GM12873 (cell line): ENCODE data around the gene RPGRIP1L.

Experiments used
- TF ChIP-seq, protein P1 (sequence below): IDR thresholded peaks from 2 replicates; pipeline ENCODE4 v1.5.1; 2012; ENCODE audit warnings: low read depth, mild to moderate bottlenecking, moderate library complexity, low read length, control low read depth; ENCODE audit not compliant: insufficient read depth; ENCODE audit errors: missing control alignments

The RPGRIP1L gene

DNA sequence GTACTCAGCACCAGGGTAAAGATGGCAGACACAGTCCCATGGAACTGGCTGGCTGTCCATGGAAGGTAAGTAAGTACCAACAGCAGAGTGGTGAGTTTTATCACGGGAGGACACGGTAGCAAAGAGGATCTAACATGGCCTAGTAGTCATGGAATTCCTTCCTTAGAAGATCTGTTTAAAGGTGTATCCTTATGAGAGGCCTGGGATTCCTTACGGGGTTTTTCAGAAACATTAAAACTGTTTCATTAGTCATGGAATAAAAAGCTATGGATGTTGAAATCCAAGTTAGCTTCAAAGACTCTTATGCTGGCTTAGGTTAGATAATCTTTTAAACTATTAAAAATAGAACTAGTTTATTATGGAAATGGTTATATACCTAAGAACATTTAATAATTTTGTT is 7.7 kb upstream of the RPGRIP1L start:
- TF ChIP-seq, protein P1, sequence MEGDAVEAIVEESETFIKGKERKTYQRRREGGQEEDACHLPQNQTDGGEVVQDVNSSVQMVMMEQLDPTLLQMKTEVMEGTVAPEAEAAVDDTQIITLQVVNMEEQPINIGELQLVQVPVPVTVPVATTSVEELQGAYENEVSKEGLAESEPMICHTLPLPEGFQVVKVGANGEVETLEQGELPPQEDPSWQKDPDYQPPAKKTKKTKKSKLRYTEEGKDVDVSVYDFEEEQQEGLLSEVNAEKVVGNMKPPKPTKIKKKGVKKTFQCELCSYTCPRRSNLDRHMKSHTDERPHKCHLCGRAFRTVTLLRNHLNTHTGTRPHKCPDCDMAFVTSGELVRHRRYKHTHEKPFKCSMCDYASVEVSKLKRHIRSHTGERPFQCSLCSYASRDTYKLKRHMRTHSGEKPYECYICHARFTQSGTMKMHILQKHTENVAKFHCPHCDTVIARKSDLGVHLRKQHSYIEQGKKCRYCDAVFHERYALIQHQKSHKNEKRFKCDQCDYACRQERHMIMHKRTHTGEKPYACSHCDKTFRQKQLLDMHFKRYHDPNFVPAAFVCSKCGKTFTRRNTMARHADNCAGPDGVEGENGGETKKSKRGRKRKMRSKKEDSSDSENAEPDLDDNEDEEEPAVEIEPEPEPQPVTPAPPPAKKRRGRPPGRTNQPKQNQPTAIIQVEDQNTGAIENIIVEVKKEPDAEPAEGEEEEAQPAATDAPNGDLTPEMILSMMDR = no peak

DNA sequence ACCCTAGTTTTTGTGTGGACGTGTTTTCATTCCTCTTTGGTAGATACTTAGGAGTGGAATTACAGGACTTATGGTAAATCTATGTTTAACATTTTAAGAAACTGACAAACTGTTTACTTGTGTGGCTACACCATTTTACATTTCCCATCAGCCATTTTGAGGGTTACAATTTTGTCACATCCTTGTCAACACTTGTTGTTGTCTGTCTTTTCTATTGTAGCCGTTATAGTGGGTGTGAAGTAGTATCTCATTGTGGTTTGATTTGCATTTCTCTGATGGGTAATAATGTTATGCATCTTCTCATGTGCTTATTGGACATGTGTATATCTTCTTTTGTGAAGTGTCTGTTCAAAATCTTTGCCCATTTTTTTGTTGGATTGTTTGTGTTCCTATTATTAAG is 4.8 kb upstream of the RPGRIP1L start:
- TF ChIP-seq, protein P1 = no peak

DNA sequence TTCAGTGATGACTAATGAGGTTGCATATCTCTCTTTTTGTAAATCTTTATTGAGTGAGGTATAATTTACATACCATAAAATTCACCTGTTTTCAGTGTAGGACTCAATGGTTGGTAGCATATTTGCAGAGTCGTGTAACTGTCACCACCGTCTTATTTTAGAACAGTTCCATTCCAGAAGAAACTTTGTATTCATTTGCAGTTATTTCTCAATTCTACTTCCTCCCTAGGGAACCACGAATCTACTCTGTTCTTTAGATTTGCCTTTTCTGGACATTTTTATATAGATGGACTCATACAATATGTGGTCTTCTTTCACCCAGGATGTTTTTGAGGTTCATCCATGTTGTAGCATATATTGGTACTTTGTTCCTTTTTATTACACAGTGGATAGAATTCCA is 4.0 kb upstream of the RPGRIP1L start:
- TF ChIP-seq, protein P1 = no peak

DNA sequence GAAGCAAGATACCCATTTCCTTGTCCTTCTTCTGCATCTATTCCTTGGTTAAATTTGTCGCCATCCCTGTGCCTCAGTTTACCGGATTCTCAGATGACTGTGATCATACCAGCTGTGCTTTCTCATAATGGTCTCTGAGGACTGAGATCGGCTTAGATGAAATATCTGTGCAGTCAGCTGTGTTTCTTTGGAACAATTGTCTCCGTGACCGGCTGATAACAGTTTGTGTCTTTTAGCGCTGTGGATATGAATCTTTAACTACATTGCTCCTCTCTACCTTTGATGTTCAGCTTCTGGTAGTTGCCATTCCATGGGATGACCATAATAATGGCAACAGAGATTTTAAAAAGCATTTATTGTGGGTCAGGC is 770 bp upstream of the RPGRIP1L start:
- TF ChIP-seq, protein P1 = no peak

- TF ChIP-seq, protein P1 = no peak
These were observed 8.6 kb downstream of the RPGRIP1L start for GRCh38 chr16:53695070-53695469.

GRCh38 chr16:53693320-53693719 is 10.3 kb downstream of the RPGRIP1L start:
- TF ChIP-seq, protein P1 = no peak

DNA sequence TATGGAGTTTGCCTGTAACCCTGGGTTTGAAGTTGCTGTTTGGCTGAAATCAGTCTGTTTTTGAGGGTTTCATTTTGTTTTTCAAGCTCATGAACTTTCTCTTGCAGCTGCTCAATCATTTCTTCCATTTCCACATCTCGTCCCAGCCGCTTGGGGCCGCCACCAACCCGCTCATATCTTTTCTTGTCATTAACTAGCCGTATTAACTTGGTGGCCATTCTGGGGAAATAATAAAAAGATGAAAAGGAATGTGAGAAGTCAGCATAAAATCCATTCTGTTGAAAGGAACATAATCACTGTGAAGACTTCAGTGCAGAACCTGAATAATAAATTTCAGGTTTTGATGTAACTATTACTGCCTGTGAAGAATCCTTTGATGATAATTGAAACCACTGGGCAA is 11.5 kb downstream of the RPGRIP1L start:
- TF ChIP-seq, protein P1 = no peak
